ENCODE results near the gene CPNE4.

The CPNE4 gene

DNA sequence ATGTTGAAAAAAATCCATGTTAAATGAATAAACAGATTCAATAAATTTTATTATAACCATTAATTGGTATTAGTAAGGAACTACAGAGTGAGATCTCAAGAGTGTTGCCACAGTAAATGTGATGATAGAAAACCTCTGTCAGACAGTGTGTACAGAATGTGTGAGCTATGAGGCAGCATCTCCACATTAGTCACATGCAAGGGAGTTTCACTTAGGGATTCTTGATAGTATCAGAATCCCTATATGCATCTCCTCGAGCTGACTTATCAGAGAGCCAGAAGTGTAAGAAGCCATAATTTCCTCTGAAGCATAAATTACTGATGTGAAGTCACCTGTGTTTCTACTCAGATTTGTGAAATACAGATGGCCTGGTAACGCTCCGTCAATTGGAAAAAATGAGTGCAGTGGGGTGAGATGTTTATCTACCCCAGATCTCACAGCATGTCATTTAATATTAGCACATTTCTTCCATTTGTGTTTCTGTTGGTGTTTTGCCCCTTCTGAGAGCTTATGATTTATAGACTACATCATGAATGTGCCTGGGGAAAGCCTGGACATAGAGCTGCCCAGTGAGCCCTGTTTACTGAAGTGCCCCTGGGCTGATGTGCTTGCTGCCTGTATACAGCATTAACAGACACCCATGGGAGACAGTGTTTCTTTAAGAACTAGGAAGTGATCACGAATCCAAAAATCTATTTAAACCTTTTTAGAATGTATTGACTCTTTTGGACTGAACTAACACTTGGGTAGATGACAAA is 262.4 kb downstream of the CPNE4 start:
- no peaks in the 10 kb centered on the region for H3K36me3 ChIP-seq (ENCODE audit: insufficient read depth, low read length)
- no peaks in the 10 kb centered on the region; the same call in 1 of the 2 replicates for H3K9me3 ChIP-seq (ENCODE audit: control insufficient read depth, insufficient read depth, low read length)
- no peak overlapping the region for H3K9ac ChIP-seq (ENCODE audit: low read depth, low read length)
- H3K4me1 ChIP-seq (ENCODE audit: insufficient read depth, low read length) = no peaks in the 10 kb centered on the region

DNA sequence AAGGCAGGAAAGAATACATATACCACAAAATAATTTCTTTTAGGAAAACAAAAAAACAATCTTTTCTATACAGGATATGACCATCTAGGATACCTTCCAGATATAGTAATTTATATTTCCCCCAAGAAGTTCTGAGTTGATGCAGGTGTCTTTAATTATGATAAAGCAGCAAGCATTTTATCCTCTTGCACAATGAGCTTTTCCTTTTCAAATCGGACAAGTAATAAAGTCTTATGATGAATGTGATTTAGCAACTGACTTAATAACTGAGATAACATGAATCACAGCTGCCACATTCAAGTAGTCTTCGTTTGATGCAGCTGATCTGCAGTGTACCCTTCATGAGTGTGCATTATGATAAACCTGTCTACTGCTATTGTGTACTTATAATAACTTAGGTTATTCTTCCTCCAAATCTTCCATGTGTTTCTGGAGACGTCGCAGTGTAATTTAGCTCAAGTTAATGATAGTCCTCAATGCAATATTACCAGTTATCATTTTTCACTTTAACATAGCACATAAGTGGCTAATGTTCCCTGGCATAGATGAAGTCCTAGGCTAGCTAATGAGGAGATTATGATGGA is 271.7 kb downstream of the CPNE4 start:
- H3K9me3 ChIP-seq (ENCODE audit: control insufficient read depth, insufficient read depth, low read length) = no peaks in the 10 kb centered on the region
- H3K36me3 ChIP-seq (ENCODE audit: insufficient read depth, low read length) = no peaks in the 10 kb centered on the region
- no peak overlapping the region for H3K9ac ChIP-seq (ENCODE audit: low read depth, low read length)
- H3K4me1 ChIP-seq (ENCODE audit: insufficient read depth, low read length) = no peaks in the 10 kb centered on the region

DNA sequence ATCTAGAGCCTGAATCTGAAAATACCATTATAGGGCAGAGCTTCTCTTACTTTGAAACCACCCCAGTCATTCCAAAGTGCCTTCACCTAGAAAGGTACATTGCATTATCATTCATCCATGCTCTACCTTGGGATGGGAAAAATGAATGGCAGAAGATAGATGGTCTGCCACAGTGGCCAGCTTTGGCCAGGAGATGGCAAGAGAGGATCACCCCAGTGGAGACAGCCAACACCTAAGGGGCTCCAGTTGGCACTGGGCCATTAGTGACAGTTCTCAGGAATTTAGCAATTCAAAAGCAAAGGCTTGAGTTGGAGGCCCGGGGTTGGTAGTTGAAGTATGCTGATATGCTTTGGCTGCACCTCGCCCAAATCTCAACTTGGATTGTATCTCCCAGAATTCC is 278.4 kb downstream of the CPNE4 start:
- Histone ChIP-seq H3K9me3 (ENCODE audit: control insufficient read depth, insufficient read depth, low read length) (no peaks in the 10 kb centered on the region), H3K36me3 (ENCODE audit: insufficient read depth, low read length) (no peaks in the 10 kb centered on the region), H3K9ac (ENCODE audit: low read depth, low read length) (no peak overlapping the region), H3K4me1 (ENCODE audit: insufficient read depth, low read length) (no peaks in the 10 kb centered on the region)

DNA sequence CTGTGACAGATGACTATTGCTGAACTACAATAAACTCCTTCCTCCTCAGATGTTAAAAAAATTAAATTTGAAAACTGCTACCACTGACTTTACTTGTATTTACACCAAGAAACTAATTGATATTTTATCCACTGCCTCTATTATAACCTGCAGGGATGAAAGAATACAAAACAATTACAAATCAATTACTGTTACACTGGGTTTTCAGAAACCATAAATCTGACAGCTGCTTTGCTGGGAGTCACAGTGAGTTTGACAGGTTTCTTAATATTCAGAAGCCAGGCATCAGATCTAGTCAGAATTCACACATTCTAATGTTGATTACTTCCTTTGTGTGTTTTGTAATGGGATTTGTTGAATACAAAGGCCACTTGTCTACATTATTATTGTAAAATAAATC is 279.4 kb downstream of the CPNE4 start:
- Histone ChIP-seq H3K4me1 (ENCODE audit: insufficient read depth, low read length) (no peaks in the 10 kb centered on the region), H3K9ac (ENCODE audit: low read depth, low read length) (no peak overlapping the region), H3K9me3 (ENCODE audit: control insufficient read depth, insufficient read depth, low read length) (no peaks in the 10 kb centered on the region), H3K36me3 (ENCODE audit: insufficient read depth, low read length) (no peaks in the 10 kb centered on the region)

DNA sequence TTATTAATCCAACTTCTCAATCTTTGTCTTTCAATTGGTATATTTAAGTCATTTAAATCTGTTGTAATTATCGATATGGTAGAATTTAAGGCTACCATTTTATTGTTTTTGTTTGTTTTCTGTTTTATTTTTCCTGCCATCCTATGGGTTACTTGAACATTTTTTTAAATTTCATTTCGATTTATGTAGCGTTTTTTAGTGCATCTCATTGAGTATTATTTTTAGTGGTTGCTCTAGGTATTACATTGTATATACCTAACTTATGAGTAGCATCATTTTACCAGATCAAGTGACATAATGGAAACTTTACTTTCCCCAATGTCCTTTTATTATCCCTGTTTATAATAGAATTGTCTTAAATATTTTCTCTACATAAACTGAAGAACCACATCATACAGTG is 284.6 kb downstream of the CPNE4 start:
- Histone ChIP-seq H3K4me1 (ENCODE audit: insufficient read depth, low read length) (peaks cover 4% of the 10 kb centered on the region; the same call in 1 of the 2 replicates), H3K9me3 (ENCODE audit: control insufficient read depth, insufficient read depth, low read length) (no peaks in the 10 kb centered on the region), H3K36me3 (ENCODE audit: insufficient read depth, low read length) (no peaks in the 10 kb centered on the region), H3K9ac (ENCODE audit: low read depth, low read length) (no peak overlapping the region)

DNA sequence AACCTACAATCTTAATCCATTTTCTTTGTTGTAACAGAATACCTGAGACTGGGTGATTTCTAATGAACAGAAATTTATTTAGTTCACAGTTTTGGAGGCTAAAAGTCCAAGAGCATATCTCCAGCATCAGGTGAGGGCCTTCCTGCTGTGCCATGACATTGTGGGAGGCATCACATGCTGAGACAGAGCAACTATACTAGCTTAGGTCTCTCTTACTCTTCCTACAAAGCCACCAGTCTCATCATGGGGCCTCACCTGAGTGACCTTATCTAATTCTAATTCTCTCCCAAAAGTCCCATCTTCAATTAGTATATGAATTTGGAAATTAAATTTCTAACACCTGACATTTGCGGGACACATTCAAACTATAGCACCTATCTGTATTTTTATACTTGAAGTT is 285.0 kb downstream of the CPNE4 start:
- H3K4me1 ChIP-seq (ENCODE audit: insufficient read depth, low read length) = peaks cover 4% of the 10 kb centered on the region; the same call in 1 of the 2 replicates
- no peaks in the 10 kb centered on the region for H3K9me3 ChIP-seq (ENCODE audit: control insufficient read depth, insufficient read depth, low read length)
- no peak overlapping the region for H3K9ac ChIP-seq (ENCODE audit: low read depth, low read length)
- no peaks in the 10 kb centered on the region for H3K36me3 ChIP-seq (ENCODE audit: insufficient read depth, low read length)

DNA sequence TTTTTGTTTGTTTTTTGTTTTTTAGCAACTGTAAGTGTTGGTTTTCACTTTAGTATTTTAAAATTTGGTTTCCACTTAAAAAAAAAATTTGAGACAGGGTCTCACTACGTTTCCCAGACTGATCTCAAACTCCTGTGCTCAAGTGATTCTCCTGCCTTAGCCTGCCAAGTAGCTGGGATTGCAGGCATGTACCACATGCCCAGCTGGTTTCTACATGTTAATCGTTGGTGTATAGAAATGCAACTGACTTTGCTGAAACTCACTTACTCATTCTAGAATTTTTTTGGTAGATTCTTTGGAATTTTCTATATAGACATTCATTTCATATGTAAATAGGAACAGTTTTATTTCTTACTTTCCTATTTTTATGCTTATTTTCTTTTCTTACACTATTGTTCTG is 287.3 kb downstream of the CPNE4 start:
- Histone ChIP-seq H3K36me3 (ENCODE audit: insufficient read depth, low read length) (no peaks in the 10 kb centered on the region), H3K4me1 (ENCODE audit: insufficient read depth, low read length) (peaks cover 4% of the 10 kb centered on the region; the same call in 1 of the 2 replicates), H3K9ac (ENCODE audit: low read depth, low read length) (no peak overlapping the region), H3K9me3 (ENCODE audit: control insufficient read depth, insufficient read depth, low read length) (no peaks in the 10 kb centered on the region)

DNA sequence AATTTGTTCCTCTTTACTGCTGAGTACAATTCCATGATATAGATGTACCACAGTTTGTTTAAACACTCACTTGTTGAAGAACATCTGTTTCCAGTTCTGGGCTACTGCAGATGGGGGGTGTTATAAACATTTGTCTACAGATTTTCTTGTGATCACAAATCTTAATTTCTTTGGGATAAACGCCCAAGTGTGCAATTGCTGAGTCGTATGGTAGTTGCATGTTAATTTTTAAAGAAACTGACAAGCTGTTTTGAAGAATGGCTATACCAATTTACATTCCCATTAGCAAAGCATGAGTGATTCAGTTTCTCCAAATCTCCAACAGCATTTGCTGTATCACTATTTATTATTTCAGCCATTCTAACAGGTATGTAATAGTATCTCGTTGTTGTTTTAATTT is 290.0 kb downstream of the CPNE4 start:
- Histone ChIP-seq H3K9me3 (ENCODE audit: control insufficient read depth, insufficient read depth, low read length) (no peaks in the 10 kb centered on the region), H3K4me1 (ENCODE audit: insufficient read depth, low read length) (peaks cover 4% of the 10 kb centered on the region; the same call in 1 of the 2 replicates), H3K9ac (ENCODE audit: low read depth, low read length) (no peak overlapping the region), H3K36me3 (ENCODE audit: insufficient read depth, low read length) (no peaks in the 10 kb centered on the region; the same call in 1 of the 2 replicates)

DNA sequence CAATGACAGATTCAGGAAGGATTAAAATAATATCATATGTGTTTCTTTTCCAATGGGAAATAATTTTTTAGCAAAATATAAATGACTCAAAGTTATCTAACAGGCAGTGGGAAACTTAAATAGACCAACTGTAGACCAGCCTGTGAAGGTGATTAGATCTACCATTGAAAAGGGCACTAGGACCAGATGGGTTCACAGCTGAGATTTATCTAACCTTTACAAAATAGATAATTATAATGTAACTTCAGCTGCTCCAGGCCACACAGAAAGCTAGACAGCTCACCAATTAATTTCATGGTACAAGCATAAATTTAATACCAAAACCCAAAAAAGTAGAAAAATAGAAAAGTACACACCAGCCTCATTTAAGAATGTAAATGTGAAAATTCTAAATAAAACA is 291.7 kb downstream of the CPNE4 start:
- H3K9me3 ChIP-seq (ENCODE audit: control insufficient read depth, insufficient read depth, low read length) = no peaks in the 10 kb centered on the region
- H3K9ac ChIP-seq (ENCODE audit: low read depth, low read length) = no peak overlapping the region
- H3K4me1 ChIP-seq (ENCODE audit: insufficient read depth, low read length) = peaks cover 4% of the 10 kb centered on the region; the same call in 1 of the 2 replicates
- no peaks in the 10 kb centered on the region; the same call in 1 of the 2 replicates for H3K36me3 ChIP-seq (ENCODE audit: insufficient read depth, low read length)

DNA sequence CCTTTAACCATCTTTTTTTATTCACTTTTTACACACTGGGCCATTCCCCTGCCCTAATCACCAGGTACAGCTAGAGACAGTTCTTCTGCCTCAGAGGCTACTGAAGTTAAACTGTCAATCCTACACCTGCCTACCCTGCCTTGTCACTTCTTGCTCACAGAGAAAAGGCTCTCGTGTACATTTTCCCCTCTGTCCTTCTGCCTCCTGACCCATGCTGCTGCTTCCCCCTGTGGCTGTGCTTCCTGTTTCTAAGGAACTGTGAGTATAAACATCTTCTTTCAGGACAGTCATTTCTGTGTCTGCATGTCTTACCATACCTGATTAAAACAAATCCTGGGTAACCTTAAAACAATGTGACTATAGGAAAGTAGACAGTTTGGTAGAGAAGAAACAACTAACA is 295.6 kb downstream of the CPNE4 start:
- Histone ChIP-seq H3K9ac (ENCODE audit: low read depth, low read length) (no peak overlapping the region), H3K9me3 (ENCODE audit: control insufficient read depth, insufficient read depth, low read length) (no peaks in the 10 kb centered on the region), H3K36me3 (ENCODE audit: insufficient read depth, low read length) (no peaks in the 10 kb centered on the region; the same call in 1 of the 2 replicates), H3K4me1 (ENCODE audit: insufficient read depth, low read length) (no peaks in the 10 kb centered on the region)

DNA sequence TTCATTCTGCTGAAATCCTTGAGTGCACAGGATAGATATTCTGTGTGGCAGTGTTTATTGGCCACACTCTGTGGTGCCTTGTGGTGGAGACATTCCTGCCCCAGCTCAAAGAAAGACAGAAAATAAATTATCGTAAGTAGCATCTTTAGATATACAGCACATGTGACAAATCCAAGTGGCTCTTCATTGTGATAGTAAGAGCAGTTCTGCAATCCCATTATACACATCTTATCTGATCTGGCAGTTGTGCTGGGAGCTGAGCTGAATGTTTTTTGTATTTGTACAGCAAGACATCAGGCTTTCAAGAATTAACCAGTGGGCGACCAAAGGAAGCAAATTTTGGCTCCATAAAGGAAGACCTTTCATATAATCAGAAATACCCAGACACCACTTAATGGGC is 296.7 kb downstream of the CPNE4 start:
- H3K36me3 ChIP-seq (ENCODE audit: insufficient read depth, low read length) = no peaks in the 10 kb centered on the region; the same call in 1 of the 2 replicates
- H3K9ac ChIP-seq (ENCODE audit: low read depth, low read length) = no peak overlapping the region
- H3K4me1 ChIP-seq (ENCODE audit: insufficient read depth, low read length) = no peaks in the 10 kb centered on the region
- no peaks in the 10 kb centered on the region for H3K9me3 ChIP-seq (ENCODE audit: control insufficient read depth, insufficient read depth, low read length)

DNA sequence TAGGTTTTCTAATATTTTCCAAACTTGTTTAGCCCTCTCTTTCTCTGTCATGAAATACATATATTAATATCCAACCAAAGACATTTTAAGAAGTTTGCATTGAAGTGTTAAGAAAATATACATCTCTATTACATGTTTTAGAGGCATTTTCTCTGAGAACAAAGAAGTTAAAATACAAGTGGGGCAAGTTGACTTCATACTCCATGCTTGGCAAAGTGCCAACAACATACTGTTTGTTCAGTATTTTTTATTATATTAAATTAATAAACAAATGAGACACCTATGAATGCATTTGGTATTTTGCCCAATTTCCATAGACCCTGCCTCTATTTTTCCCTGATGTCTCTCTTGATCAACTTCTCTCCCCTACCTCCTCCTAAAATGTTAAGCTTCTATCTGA is 299.3 kb downstream of the CPNE4 start:
- no peaks in the 10 kb centered on the region for H3K9me3 ChIP-seq (ENCODE audit: control insufficient read depth, insufficient read depth, low read length)
- no peaks in the 10 kb centered on the region for H3K4me1 ChIP-seq (ENCODE audit: insufficient read depth, low read length)
- no peaks in the 10 kb centered on the region for H3K36me3 ChIP-seq (ENCODE audit: insufficient read depth, low read length)
- no peak overlapping the region for H3K9ac ChIP-seq (ENCODE audit: low read depth, low read length)

DNA sequence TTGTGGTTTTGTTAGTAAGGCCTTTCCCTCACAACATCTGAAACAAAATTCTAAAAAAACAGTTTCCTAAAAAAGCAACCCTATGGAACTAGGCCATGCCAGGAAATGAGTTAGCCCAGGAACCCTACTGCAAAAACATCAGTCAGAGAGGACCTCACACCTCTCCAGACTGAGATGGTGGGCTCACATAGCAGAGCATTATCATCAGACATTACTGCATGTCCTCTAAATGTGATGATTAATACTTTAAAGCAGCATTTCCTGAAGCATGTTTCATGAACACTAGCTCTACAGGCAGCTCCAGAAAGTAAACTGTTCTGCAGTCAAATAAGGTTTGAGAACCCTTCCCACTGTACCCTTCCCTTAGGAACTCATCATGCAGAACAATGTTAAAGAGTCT is 299.7 kb downstream of the CPNE4 start:
- Histone ChIP-seq H3K4me1 (ENCODE audit: insufficient read depth, low read length) (no peaks in the 10 kb centered on the region), H3K9me3 (ENCODE audit: control insufficient read depth, insufficient read depth, low read length) (no peaks in the 10 kb centered on the region), H3K9ac (ENCODE audit: low read depth, low read length) (no peak overlapping the region), H3K36me3 (ENCODE audit: insufficient read depth, low read length) (no peaks in the 10 kb centered on the region)

DNA sequence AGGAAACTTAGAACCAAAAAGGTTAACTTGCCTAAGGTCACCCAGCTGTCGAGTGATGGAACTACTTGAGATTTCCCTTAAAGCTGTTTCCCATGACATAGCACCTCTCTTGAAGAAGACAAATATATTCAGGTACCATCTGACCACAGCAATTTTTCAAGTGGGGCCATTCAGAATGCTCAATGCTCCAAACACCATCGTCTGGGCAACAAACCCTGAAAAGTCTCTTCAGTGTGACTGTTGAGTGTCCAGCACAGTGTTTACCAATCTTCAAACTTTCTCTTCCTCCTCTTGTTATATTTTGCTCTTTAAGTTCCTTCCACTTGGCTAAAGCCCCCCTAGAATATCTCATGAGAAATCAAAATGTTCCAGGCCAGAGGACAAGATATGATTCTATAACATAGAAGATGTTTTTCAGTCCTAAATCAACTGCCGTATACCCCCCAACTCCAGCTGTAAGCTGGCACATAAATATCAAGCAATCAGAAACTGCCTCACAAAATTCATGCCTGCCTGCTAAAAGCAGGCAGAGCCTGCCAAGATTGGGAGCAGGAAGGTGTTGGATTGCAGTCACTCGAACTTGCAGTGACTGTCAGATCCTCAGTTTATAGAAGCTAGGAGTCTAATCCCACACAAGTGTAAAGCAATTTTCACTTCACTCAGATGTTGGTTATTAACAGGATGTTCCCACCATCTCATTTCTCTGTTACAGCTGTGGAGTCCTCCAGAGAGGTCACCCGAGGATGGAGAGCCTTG is 301.6 kb downstream of the CPNE4 start:
- Histone ChIP-seq H3K4me1 (ENCODE audit: insufficient read depth, low read length) (no peaks in the 10 kb centered on the region), H3K9ac (ENCODE audit: low read depth, low read length) (no peak overlapping the region), H3K36me3 (ENCODE audit: insufficient read depth, low read length) (no peaks in the 10 kb centered on the region), H3K9me3 (ENCODE audit: control insufficient read depth, insufficient read depth, low read length) (no peaks in the 10 kb centered on the region)

DNA sequence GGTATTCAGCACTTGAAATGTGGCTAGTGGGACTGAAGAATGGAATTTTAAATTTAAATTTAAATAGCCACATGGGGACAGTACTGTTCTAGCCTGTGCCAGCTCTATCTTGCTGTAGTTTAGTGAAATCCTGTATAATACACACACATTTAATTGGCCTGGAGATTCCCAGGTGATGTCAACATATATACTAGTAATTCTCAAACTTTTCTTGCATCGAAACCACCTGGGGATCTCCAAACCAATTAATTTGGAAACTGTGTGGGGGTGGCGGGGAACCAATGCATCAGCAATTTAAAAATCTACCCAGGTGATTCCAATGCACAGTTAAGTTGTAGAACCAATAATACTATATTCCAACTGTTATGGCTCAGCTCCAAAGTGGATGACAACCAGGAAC is 303.1 kb downstream of the CPNE4 start:
- H3K9ac ChIP-seq (ENCODE audit: low read depth, low read length) = no peak overlapping the region
- H3K4me1 ChIP-seq (ENCODE audit: insufficient read depth, low read length) = no peaks in the 10 kb centered on the region
- no peaks in the 10 kb centered on the region for H3K36me3 ChIP-seq (ENCODE audit: insufficient read depth, low read length)
- H3K9me3 ChIP-seq (ENCODE audit: control insufficient read depth, insufficient read depth, low read length) = no peaks in the 10 kb centered on the region
